ENCODE measurements around the gene DGAT2. TPM values are rescaled to one million over a fixed set of nuclear protein-coding genes. Genes with fewer than 3 reads are reported as not detected.

Gene DGAT2
- total RNA-seq, 1 donor from 2014 or later = 1.4 TPM

- Mint-ChIP-seq H3K4me3 (ENCODE audit: low read depth) (no peak overlapping the region), H3K4me1 (ENCODE audit: low read depth) (peaks cover 19% of the 10 kb centered on the region), H3K9me3 (ENCODE audit: low read depth) (no peaks in the 10 kb centered on the region)
These were observed 13.3 kb downstream of the DGAT2 start for GRCh38 chr11:75781831-75782230.

DNA sequence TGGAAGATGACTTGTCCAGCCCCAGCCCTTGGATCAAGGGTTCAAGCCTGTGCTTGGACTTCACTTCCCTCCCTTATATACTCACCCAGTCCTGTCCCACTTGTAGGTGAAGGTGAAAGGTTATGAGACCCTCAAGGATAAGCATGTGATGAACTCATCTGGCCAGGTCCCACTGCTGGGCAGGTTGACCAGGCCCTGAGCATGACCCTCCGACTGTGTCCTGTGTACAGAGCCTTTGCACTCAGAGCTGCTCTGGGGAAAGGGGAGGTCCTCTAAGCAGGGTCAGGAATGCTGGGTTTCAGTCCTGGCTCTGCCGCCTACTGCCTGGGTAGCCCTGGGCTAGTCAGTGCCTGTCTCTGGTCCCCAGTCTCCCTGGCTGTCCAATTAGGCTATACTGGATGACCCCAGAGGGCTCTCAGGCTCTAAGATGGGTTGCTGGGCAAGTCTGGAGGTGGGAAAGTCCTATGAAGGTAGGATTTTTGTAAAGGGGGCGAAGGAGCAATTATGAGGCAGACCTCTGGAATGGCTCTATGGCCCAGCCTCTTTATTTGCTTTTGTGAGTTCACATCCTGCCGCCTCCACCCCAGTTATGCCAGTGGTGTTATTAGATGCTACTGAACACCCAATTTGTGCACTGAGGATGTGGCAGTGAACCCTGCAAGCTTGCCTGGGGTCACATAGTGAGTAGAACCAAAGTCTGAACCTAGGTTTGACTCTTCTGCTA is 14.1 kb downstream of the DGAT2 start:
- H3K36me3 Mint-ChIP-seq (ENCODE audit: insufficient read depth) = no peaks in the 10 kb centered on the region
- peaks cover 21% of the 10 kb centered on the region for H3K4me1 Mint-ChIP-seq (ENCODE audit: low read depth)
- no peak overlapping the region for H3K4me3 Mint-ChIP-seq (ENCODE audit: low read depth)
- no peak overlapping the region for H3K27ac Mint-ChIP-seq
- H3K9me3 Mint-ChIP-seq (ENCODE audit: low read depth) = no peaks in the 10 kb centered on the region
- TF ChIP-seq, protein P1, sequence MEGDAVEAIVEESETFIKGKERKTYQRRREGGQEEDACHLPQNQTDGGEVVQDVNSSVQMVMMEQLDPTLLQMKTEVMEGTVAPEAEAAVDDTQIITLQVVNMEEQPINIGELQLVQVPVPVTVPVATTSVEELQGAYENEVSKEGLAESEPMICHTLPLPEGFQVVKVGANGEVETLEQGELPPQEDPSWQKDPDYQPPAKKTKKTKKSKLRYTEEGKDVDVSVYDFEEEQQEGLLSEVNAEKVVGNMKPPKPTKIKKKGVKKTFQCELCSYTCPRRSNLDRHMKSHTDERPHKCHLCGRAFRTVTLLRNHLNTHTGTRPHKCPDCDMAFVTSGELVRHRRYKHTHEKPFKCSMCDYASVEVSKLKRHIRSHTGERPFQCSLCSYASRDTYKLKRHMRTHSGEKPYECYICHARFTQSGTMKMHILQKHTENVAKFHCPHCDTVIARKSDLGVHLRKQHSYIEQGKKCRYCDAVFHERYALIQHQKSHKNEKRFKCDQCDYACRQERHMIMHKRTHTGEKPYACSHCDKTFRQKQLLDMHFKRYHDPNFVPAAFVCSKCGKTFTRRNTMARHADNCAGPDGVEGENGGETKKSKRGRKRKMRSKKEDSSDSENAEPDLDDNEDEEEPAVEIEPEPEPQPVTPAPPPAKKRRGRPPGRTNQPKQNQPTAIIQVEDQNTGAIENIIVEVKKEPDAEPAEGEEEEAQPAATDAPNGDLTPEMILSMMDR (IDR thresholded peaks at IDR 0.05; ENCODE audit: unreplicated experiment) = no peak
- peaks cover 3% of the 10 kb centered on the region for H3K27me3 Mint-ChIP-seq
- no peak for DNase-seq (ENCODE audit: low spot score, unreplicated experiment)

More at GRCh38 chr11:75781831-75782230, 13.3 kb downstream of the DGAT2 start:
- Mint-ChIP-seq H3K27me3 (peaks cover 6% of the 10 kb centered on the region), H3K27ac (no peak overlapping the region), H3K36me3 (ENCODE audit: insufficient read depth) (no peaks in the 10 kb centered on the region)
- no peak for DNase-seq (ENCODE audit: low spot score, unreplicated experiment)
- TF ChIP-seq, protein P1 (IDR thresholded peaks at IDR 0.05; ENCODE audit: unreplicated experiment) = no peak

- TF ChIP-seq, protein P1 (IDR thresholded peaks at IDR 0.05; ENCODE audit: unreplicated experiment) = no peak
- Mint-ChIP-seq H3K36me3 (ENCODE audit: insufficient read depth) (no peaks in the 10 kb centered on the region), H3K27ac (no peak overlapping the region), H3K4me3 (ENCODE audit: low read depth) (no peak overlapping the region), H3K27me3 (peaks cover 3% of the 10 kb centered on the region), H3K4me1 (ENCODE audit: low read depth) (peaks cover 21% of the 10 kb centered on the region), H3K9me3 (ENCODE audit: low read depth) (no peaks in the 10 kb centered on the region)
- DNase-seq (ENCODE audit: low spot score, unreplicated experiment) = no peak
These were observed 15.0 kb downstream of the DGAT2 start for GRCh38 chr11:75783416-75784084.

DNA sequence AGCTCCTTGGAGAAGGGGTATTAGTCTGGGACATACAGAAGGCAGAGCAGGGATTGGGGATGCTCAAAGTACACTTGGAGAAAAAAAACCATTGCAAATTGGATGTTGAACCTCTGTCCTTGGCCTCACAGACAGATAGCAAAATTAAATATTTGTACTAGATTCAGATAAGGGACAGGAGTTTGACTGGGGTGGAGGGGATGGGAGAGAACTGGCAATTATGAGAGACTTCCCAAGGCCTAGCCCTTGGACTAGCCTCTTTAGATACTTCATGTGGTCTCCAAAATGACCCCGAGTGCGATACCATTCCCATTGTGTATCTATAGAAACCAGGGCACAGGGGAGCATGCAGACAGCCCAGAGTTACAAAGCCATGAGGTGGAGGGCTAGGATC is 15.5 kb downstream of the DGAT2 start:
- Mint-ChIP-seq H3K27ac (no peak overlapping the region), H3K9me3 (ENCODE audit: low read depth) (no peaks in the 10 kb centered on the region), H3K4me1 (ENCODE audit: low read depth) (peaks cover 21% of the 10 kb centered on the region), H3K4me3 (ENCODE audit: low read depth) (no peak overlapping the region), H3K27me3 (peaks cover 3% of the 10 kb centered on the region), H3K36me3 (ENCODE audit: insufficient read depth) (no peaks in the 10 kb centered on the region)
- DNase-seq (ENCODE audit: low spot score, unreplicated experiment) = no peak
- TF ChIP-seq, protein P1 (IDR thresholded peaks at IDR 0.05; ENCODE audit: unreplicated experiment) = no peak

GRCh38 chr11:75784506-75784905 is 15.9 kb downstream of the DGAT2 start:
- TF ChIP-seq, protein P1 (IDR thresholded peaks at IDR 0.05; ENCODE audit: unreplicated experiment) = no peak
- no peak for DNase-seq (ENCODE audit: low spot score, unreplicated experiment)
- no peaks in the 10 kb centered on the region for H3K9me3 Mint-ChIP-seq (ENCODE audit: low read depth)
- H3K36me3 Mint-ChIP-seq (ENCODE audit: insufficient read depth) = no peaks in the 10 kb centered on the region
- peaks cover 21% of the 10 kb centered on the region for H3K4me1 Mint-ChIP-seq (ENCODE audit: low read depth)
- no peak overlapping the region for H3K4me3 Mint-ChIP-seq (ENCODE audit: low read depth)
- H3K27me3 Mint-ChIP-seq = peaks cover 3% of the 10 kb centered on the region
- H3K27ac Mint-ChIP-seq = no peak overlapping the region
